GM23248 (cell line): ENCODE data around the gene TEX261. TPM values are rescaled to one million over a fixed set of nuclear protein-coding genes. Genes with fewer than 3 reads are reported as not detected.

Experiments
- DNase-seq: peaks from one replicate; pipeline ENCODE4 v3.0.0-alpha.2; 2015
- H2AFZ ChIP-seq: fragments of 200-600 bp; sonication (generic); 2 replicates; pipeline ENCODE4 v1.6.1; 2016; ENCODE audit warnings: antibody characterized with exemption
- H3F3A ChIP-seq: fragments of 200-600 bp; sonication (generic); 2 replicates; pipeline ENCODE4 v1.6.1; 2016; ENCODE audit warnings: mild to moderate bottlenecking, antibody characterized with exemption, mixed run types; ENCODE audit not compliant: insufficient read depth
- H3K27ac ChIP-seq: fragments of 200-600 bp; sonication (generic); 2 replicates; pipeline ENCODE4 v1.5.1; 2016; ENCODE audit warnings: mild to moderate bottlenecking
- H3K27me3 ChIP-seq: fragments of 200-600 bp; sonication (generic); replicated peaks from 2 replicates; pipeline ENCODE4 v1.6.1; 2016; ENCODE audit warnings: mild to moderate bottlenecking; ENCODE audit not compliant: insufficient read depth
- H3K36me3 ChIP-seq: fragments of 200-600 bp; sonication (generic); 2 replicates; pipeline ENCODE4 v1.6.1; 2016; ENCODE audit warnings: low read depth, mild to moderate bottlenecking
- H3K4me1 ChIP-seq: fragments of 200-600 bp; sonication (generic); 2 replicates; pipeline ENCODE4 v1.6.1; 2016; ENCODE audit warnings: mild to moderate bottlenecking; ENCODE audit not compliant: insufficient read depth
- H3K4me2 ChIP-seq: fragments of 200-600 bp; sonication (generic); one replicate; pipeline ENCODE4 v1.6.1; 2016; ENCODE audit warnings: mild to moderate bottlenecking; ENCODE audit not compliant: unreplicated experiment
- H3K4me3 ChIP-seq: fragments of 200-600 bp; sonication (generic); 2 replicates; pipeline ENCODE4 v1.5.1; 2016; ENCODE audit warnings: mild to moderate bottlenecking
- H3K79me2 ChIP-seq: fragments of 200-600 bp; sonication (generic); 2 replicates; pipeline ENCODE4 v1.6.1; 2016; ENCODE audit warnings: mild to moderate bottlenecking; ENCODE audit not compliant: insufficient read depth
- H3K9ac ChIP-seq: fragments of 200-600 bp; sonication (generic); 2 replicates; pipeline ENCODE4 v1.6.1; 2016; ENCODE audit warnings: mild to moderate bottlenecking
- H3K9me2 ChIP-seq: fragments of 200-600 bp; sonication (generic); 2 replicates; pipeline ENCODE4 v1.6.1; 2016; ENCODE audit warnings: mixed run types, mild to moderate bottlenecking, moderate library complexity; ENCODE audit not compliant: insufficient read depth
- H3K9me3 ChIP-seq: fragments of 200-600 bp; sonication (generic); one replicate; pipeline ENCODE4 v1.6.1; 2017; ENCODE audit warnings: low read depth
- H4K20me1 ChIP-seq: fragments of 200-600 bp; sonication (generic); 2 replicates; pipeline ENCODE4 v1.6.0; 2016; ENCODE audit not compliant: insufficient read depth
- EZH2 ChIP-seq: fragments of 200-600 bp; sonication (generic); IDR thresholded peaks from 2 replicates; pipeline ENCODE4 v1.6.1; 2018; ENCODE audit warnings: antibody characterized with exemption, mild to moderate bottlenecking; ENCODE audit not compliant: insufficient read depth, poor library complexity, severe bottlenecking
- EZH2phosphoT487 ChIP-seq: fragments of 200-600 bp; sonication (generic); IDR thresholded peaks from 2 replicates; pipeline ENCODE4 v1.6.1; 2018; ENCODE audit warnings: antibody characterized with exemption, moderate library complexity, mild to moderate bottlenecking, low read depth; ENCODE audit not compliant: insufficient read depth
- WGBS, 2 experiments: methylation state at CpG; one replicate each; pipeline ENCODE4 v1.1.6; 2015 to 2017; ENCODE audit warnings: low lambda C conversion rate in 2 of 2, low coverage in 1 of 2; ENCODE audit errors: missing lambda C conversion rate in 2 of 2; 5-methylcytosine and 5-hydroxymethylcytosine counted together
- in situ Hi-C: fragments of 300-500 bp; cut with MboI; formaldehyde crosslinking; loops from 2 replicates; pipeline ENCODE4 v1.15.0; 2020
- polyA plus RNA-seq: library from polyadenylated mRNA; unstranded; fragments of >200 nt; fragmentation: Nextera tagmentation; extraction: Ambion mirVana; gene quantifications from 2 replicates; pipeline ENCODE4 v1.2.1, GENCODE V29; 2016
- total RNA-seq: library from RNA; depleted of rRNA; stranded (reverse); fragments of >200 nt; shearing (Covaris generic); gene quantifications from 2 replicates; pipeline ENCODE4 v1.2.3, GENCODE V29; 2014

The TEX261 gene
- total and polyA plus RNA-seq, 2 experiments from 2014 or later, result 54.1 to 64.1 TPM

DNA sequence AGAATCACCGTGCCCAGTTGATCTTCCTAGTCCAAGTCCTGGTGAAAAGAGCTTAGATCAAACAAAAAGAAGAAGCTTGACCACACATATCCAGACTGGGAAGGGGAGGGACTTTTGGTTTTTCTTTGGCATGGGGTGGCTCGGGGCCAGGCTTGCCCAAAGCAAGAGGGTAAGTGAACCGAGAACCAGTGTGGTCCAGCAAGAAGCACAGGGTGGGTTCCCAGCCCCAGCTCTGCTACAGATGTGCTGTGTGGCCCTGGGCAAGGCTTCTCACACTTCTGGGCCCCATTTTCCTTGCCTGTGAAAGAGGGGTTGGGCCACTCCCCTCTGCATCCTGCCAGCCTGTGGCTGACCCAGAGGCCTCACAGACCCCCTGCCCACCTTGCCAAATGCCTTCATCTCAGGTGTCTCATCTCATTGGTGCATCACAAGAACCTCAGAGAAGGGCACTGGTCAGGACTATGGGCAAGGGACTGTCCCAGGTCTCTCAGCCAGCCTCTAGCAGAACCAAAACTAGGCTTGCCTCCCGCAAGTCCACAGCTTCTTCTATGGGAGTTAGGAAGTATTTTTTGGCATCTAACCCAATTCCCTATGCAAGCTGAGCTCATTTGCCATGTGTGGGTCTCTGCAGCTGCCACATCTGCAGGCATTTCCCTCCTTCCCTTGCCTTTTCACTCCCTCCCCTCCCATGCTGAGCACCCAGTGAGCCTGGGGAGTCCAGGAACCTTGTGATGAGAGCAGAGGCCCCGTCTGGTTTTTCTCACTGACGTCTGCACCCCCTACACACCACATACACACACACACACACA is 52.1 kb downstream of the TEX261 start:
- no peaks in the 10 kb centered on the region for H3K4me1 ChIP-seq
- no peak overlapping the region for H3K4me3 ChIP-seq
- no peaks in the 10 kb centered on the region for H4K20me1 ChIP-seq
- H3K9ac ChIP-seq, result no peak overlapping the region
- no peak overlapping the region for H2AFZ ChIP-seq
- DNase-seq, result no peak
- H3K9me2 ChIP-seq, result no peaks in the 10 kb centered on the region
- H3K79me2 ChIP-seq, result no peaks in the 10 kb centered on the region
- 0 out of 2 replicates have a peak, but pooled peaks cover 5% of the 10 kb centered on the region for H3F3A ChIP-seq
- 54 to 64% methylated on average over 6 of the region's 6 CpGs for WGBS, 2 experiments
- TF ChIP-seq EZH2phosphoT487 (no peak), EZH2 (no peak)
- in situ Hi-C loops, result loop anchor here (10.0 kb wide), 1 partner anchor 68 kb away; no protein-coding TSS in a partner anchor
- no peak overlapping the region for H3K27ac ChIP-seq
- no peaks in the 10 kb centered on the region for H3K27me3 ChIP-seq
- H3K4me2 ChIP-seq, result no peak overlapping the region
- no peaks in the 10 kb centered on the region for H3K9me3 ChIP-seq
- H3K36me3 ChIP-seq, result no peaks in the 10 kb centered on the region

DNA sequence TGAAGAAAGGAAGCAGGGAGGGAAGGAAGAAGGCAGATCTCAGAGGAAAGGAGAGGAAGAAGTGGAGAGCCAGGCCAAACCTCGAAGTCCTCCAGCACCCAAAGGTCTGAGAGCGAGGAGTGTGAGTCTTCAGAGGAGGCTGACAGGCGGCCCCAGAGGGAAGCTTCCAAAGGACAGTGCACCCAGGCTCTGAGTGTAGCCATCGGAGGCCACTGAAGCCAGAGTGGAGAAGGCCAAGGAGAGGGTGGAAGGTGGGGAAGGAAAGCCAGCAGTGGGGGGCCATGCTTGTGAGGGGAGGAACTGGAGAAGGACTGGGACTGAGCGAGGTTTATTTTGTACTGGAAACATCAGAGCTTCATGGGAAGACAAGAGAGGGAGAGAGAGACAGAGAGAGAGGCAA is 53.0 kb downstream of the TEX261 start:
- no peaks in the 10 kb centered on the region for H3K9me2 ChIP-seq
- no peak overlapping the region for H3K4me3 ChIP-seq
- H3K27ac ChIP-seq, result no peak overlapping the region
- DNase-seq, result no peak
- H4K20me1 ChIP-seq, result no peaks in the 10 kb centered on the region
- no peaks in the 10 kb centered on the region for H3K79me2 ChIP-seq
- H3K36me3 ChIP-seq, result no peaks in the 10 kb centered on the region
- 62 to 67% methylated on average over 5 of the region's 5 CpGs for WGBS, 2 experiments
- TF ChIP-seq EZH2phosphoT487 (no peak), EZH2 (no peak)
- H3K9me3 ChIP-seq, result no peaks in the 10 kb centered on the region
- in situ Hi-C loops, result loop anchor here (10.0 kb wide), 1 partner anchor 67 kb away; no protein-coding TSS in a partner anchor
- H3K4me2 ChIP-seq, result no peak overlapping the region
- H3K9ac ChIP-seq, result no peak overlapping the region
- no peaks in the 10 kb centered on the region for H3K27me3 ChIP-seq
- H2AFZ ChIP-seq, result no peak overlapping the region
- H3F3A ChIP-seq, result 0 out of 2 replicates have a peak, but pooled peaks cover 5% of the 10 kb centered on the region
- H3K4me1 ChIP-seq, result no peaks in the 10 kb centered on the region

DNA sequence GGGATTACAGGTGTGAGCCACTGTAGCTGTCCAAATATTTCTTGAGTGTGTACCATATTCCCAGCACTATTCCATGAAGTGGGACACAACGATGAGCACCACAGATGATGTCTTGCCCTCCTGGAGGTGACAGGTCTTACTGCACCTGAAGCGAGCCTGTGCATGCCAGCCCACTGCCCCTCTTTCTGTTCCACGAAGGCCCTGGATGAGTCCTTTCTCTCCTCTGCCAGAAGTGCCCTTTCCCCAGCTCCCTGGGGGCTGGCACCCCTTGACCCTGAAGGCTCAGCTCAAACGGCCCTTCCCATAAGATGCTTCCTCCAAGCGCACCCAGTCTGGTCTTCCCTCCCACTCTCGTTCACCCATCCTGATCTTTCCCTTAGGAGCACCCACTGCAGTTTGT is 53.5 kb downstream of the TEX261 start:
- Histone ChIP-seq H2AFZ (no peak overlapping the region), H3F3A (0 out of 2 replicates have a peak, but pooled peaks cover 4% of the 10 kb centered on the region), H4K20me1 (no peaks in the 10 kb centered on the region), H3K9me2 (no peaks in the 10 kb centered on the region), H3K9ac (no peak overlapping the region), H3K36me3 (no peaks in the 10 kb centered on the region), H3K27ac (no peak overlapping the region), H3K4me1 (no peaks in the 10 kb centered on the region), H3K27me3 (no peaks in the 10 kb centered on the region), H3K79me2 (no peaks in the 10 kb centered on the region), H3K4me3 (no peak overlapping the region), H3K9me3 (no peaks in the 10 kb centered on the region), H3K4me2 (no peak overlapping the region)
- TF ChIP-seq EZH2phosphoT487 (no peak), EZH2 (no peak)
- 66 to 67% methylated on average over 6 of the region's 6 CpGs for WGBS, 2 experiments
- no peak for DNase-seq
- in situ Hi-C loops, result loop anchor here (10.0 kb wide), 1 partner anchor 66 kb away; no protein-coding TSS in a partner anchor

DNA sequence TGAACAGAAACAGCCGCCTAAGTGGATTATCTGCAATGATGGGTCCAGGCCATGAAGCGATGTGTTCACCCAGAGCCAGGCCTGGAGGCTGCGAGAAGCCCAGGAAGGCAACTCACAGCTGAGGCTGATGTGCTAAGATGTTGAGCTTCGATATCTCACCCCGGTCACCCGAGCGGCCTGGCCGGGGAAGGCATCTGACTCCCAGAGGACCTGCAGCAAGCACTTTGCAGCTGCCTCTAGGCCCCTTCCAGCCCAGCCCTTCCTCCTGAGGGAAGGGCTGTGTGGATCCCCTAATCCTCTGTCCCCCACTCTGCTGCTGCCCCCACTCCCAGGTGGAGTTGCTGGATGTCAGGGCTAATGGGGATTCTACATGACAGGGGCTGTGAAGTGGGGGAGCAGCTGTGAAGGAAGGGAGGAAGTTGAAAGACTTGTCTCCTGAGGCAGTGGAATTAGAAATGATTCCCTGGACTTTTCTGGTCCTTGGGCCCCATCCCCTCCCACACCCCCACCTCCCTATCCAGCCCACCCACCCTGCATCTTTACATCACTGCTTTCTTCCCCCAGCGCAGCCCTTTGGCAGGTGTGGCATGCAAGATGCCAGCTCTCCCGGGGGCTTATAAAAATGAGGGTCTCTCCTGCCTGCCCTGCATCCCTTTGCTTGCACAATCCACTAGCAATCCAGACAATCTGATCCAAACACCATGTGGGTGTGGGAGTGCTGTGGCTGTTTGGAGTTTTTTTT is 54.7 kb downstream of the TEX261 start:
- no peaks in the 10 kb centered on the region for H3K4me1 ChIP-seq
- no peaks in the 10 kb centered on the region for H3K9me3 ChIP-seq
- no peak overlapping the region for H3K4me2 ChIP-seq
- 79 to 83% methylated on average over 10 of the region's 10 CpGs for WGBS, 2 experiments
- no peak for DNase-seq
- H3K9me2 ChIP-seq, result no peaks in the 10 kb centered on the region
- no peaks in the 10 kb centered on the region for H3K27me3 ChIP-seq
- H3K79me2 ChIP-seq, result no peaks in the 10 kb centered on the region
- no peak overlapping the region for H3K4me3 ChIP-seq
- no peaks in the 10 kb centered on the region for H4K20me1 ChIP-seq
- in situ Hi-C loops, result loop anchor here (10.0 kb wide), 1 partner anchor 65 kb away; no protein-coding TSS in a partner anchor
- H3K27ac ChIP-seq, result no peak overlapping the region
- H3K36me3 ChIP-seq, result no peaks in the 10 kb centered on the region
- no peaks in the 10 kb centered on the region for H3F3A ChIP-seq
- no peak for TF ChIP-seq EZH2
- no peak for TF ChIP-seq EZH2phosphoT487
- no peak overlapping the region for H2AFZ ChIP-seq
- no peak overlapping the region for H3K9ac ChIP-seq
